Measurements from ENCODE around the gene TRHDE.

- no peak for TF ChIP-seq POLR2A (IDR thresholded peaks at IDR 0.05; ENCODE audit: low read length)
- no peak for TF ChIP-seq GATA1 (IDR thresholded peaks at IDR 0.05; ENCODE audit: low read depth, low read length)
Observed at GRCh38 chr12:72291175-72291574, 19.0 kb downstream of the TRHDE start.
